K562 (cell line): ENCODE measurements around the gene CARMIL1. TPM values are rescaled to one million over a fixed set of nuclear protein-coding genes. Genes with fewer than 3 reads are reported as not detected.

Experiments
- ATAC-seq: fragments of 200-7000 bp; cut with Tn5 transposase; 3 replicates; pipeline ENCODE4 v1.9.1; 2020; ENCODE audit warnings: moderate library complexity
- BruUV-seq: library from RNA; stranded (reverse); fragments of 400-500 nt; replicated peaks from 2 replicates; lab custom pipeline; 2021; lab: Mats Ljungman, UMichigan
- CTCF ChIA-PET: fragments of 300-600 bp; formaldehyde crosslinking; extraction: SDS; loops from one replicate; lab custom pipeline; 2021; ENCODE audit warnings: low intra/inter-chr PET ratio; lab: Yijun Ruan, JAX
- POLR2A ChIA-PET: fragments of 300-600, 350-650 bp; sonication (Branson Sonifier 250); formaldehyde crosslinking; extraction: SDS; loops from one replicate; lab custom pipeline; 2021; ENCODE audit warnings: antibody characterized with exemption, inconsistent platforms; lab: Yijun Ruan, JAX
- DNase-seq, 4 experiments: peaks; one replicate each; pipeline versions ENCODE4 v3.0.0 to v3.0.0-alpha.2; 2011 to 2018; ENCODE audit warnings: low spot score in 3 of 4, mixed read lengths in 3 of 4; ENCODE audit errors: extremely low read depth in 1 of 4
- FAIRE-seq: peaks from 2 replicates; lab custom pipeline; 2011; peaks lifted over from hg19 to GRCh38; lab: Jason Lieb, UNC
- H2AFZ ChIP-seq: 2 replicates; pipeline ENCODE4 v1.6.0; 2011; ENCODE audit warnings: low read depth, low read length, control low read depth, inconsistent platforms
- H3K27ac ChIP-seq: fragments of 200-600 bp; 3 replicates; pipeline ENCODE4 v1.8.0; 2011; ENCODE audit warnings: low read depth, mild to moderate bottlenecking, control low read depth, inconsistent platforms, low read length, moderate library complexity, mixed read lengths; ENCODE audit errors: extremely low read depth
- H3K27me3 ChIP-seq, 2 experiments: fragments of 300-600 bp in 1 of 2; 2 replicates in 1 of 2; 3 replicates in 1 of 2; pipeline versions ENCODE4 v1.6.0 to v1.8.0; 2011; ENCODE audit warnings: inconsistent platforms in 2 of 2, low read length in 2 of 2, mild to moderate bottlenecking in 1 of 2, mixed read lengths in 1 of 2, moderate library complexity in 1 of 2; ENCODE audit not compliant: control insufficient read depth in 2 of 2, insufficient read depth in 2 of 2
- H3K36me3 ChIP-seq: fragments of 300-600 bp; 3 replicates; pipeline ENCODE4 v1.8.0; 2011; ENCODE audit warnings: mild to moderate bottlenecking, low read length, inconsistent platforms; ENCODE audit not compliant: control insufficient read depth, insufficient read depth
- H3K4me1 ChIP-seq, 2 experiments: fragments of 200-600 bp in 1 of 2; replicated peaks in 1 of 2; 2 replicates in 1 of 2; 3 replicates in 1 of 2; pipeline versions ENCODE4 v1.5.1 to v1.8.0; 2011; ENCODE audit warnings: inconsistent platforms in 2 of 2, low read length in 2 of 2, mild to moderate bottlenecking in 1 of 2, mixed read lengths in 1 of 2, moderate library complexity in 1 of 2; ENCODE audit not compliant: control insufficient read depth in 2 of 2, insufficient read depth in 2 of 2
- H3K4me2 ChIP-seq: 2 replicates; pipeline ENCODE4 v1.6.1; 2011; ENCODE audit warnings: low read length, control low read depth, inconsistent platforms, mixed read lengths; ENCODE audit not compliant: insufficient read depth
- H3K4me3 ChIP-seq: fragments of 200-600 bp; sonication (generic), shearing (Covaris generic); 2 replicates; pipeline ENCODE4 v1.5.1; 2016; ENCODE audit warnings: control low read depth, inconsistent platforms
- H3K79me2 ChIP-seq: fragments of 200-600 bp; 3 replicates; pipeline ENCODE4 v1.8.0; 2011; ENCODE audit warnings: low read length, inconsistent platforms; ENCODE audit not compliant: control insufficient read depth, insufficient read depth
- H3K9ac ChIP-seq, 2 experiments: 2 replicates each; pipeline versions ENCODE4 v1.6.0 to v1.6.1; 2011; ENCODE audit warnings: low read depth in 2 of 2, low read length in 2 of 2, control low read depth in 1 of 2, inconsistent platforms in 1 of 2, mild to moderate bottlenecking in 1 of 2, mixed read lengths in 1 of 2; ENCODE audit not compliant: insufficient read depth in 1 of 2
- H3K9me1 ChIP-seq: one replicate; pipeline ENCODE4 v1.6.0; 2011; ENCODE audit warnings: inconsistent platforms, mild to moderate bottlenecking, low read length, moderate library complexity; ENCODE audit not compliant: control insufficient read depth, insufficient read depth
- H3K9me3 ChIP-seq: replicated peaks from 2 replicates; pipeline ENCODE4 v1.5.1; 2011; ENCODE audit warnings: low read depth, low read length, inconsistent platforms; ENCODE audit not compliant: control insufficient read depth, insufficient read depth
- H4K20me1 ChIP-seq: replicated peaks from 2 replicates; pipeline ENCODE4 v1.6.1; 2011; ENCODE audit warnings: low read length, inconsistent platforms, mixed read lengths; ENCODE audit not compliant: control insufficient read depth, insufficient read depth
- BRD9 ChIP-seq: fragments of 450-650 bp; IDR thresholded peaks from 2 replicates; pipeline ENCODE4 v1.6.1; 2018; ENCODE audit warnings: low read depth; ENCODE audit not compliant: partially characterized antibody
- GATAD2B ChIP-seq: fragments of 450-650 bp; IDR thresholded peaks from 2 replicates; pipeline ENCODE4 v1.6.1; 2017; ENCODE audit warnings: mild to moderate bottlenecking, borderline replicate concordance
- KLF13 ChIP-seq: fragments of 450-650 bp; IDR thresholded peaks from 2 replicates; pipeline ENCODE4 v1.6.1; 2016; ENCODE audit warnings: missing genetic modification characterization, low read depth, mild to moderate bottlenecking, missing compliant biosample characterization, moderate library complexity, borderline replicate concordance
- NFE2L1 ChIP-seq: fragments of 450-650 bp; IDR thresholded peaks from 2 replicates; pipeline ENCODE4 v1.6.1; 2016; ENCODE audit warnings: missing genetic modification characterization, low read depth, mild to moderate bottlenecking, missing compliant biosample characterization, moderate library complexity, borderline replicate concordance
- SMAD3 ChIP-seq: fragments of 450-650 bp; formaldehyde crosslinking; conservative IDR thresholded peaks from 2 replicates; pipeline ENCODE4 v1.4.0; 2020; ENCODE audit warnings: mild to moderate bottlenecking
- STAT5B ChIP-seq: fragments of 250-450 bp; sonication (Bioruptor Pico); IDR thresholded peaks from 2 replicates; pipeline ENCODE4 v1.8.0; 2021; ENCODE audit warnings: mild to moderate bottlenecking, inconsistent platforms
- TAF7 ChIP-seq: fragments of 450-650 bp; IDR thresholded peaks from 2 replicates; pipeline ENCODE4 v1.6.1; 2016; ENCODE audit warnings: missing genetic modification characterization, missing compliant biosample characterization
- ZNF232 ChIP-seq: sonication (generic); formaldehyde crosslinking; IDR thresholded peaks from 2 replicates; pipeline ENCODE4 v1.8.0; 2022; ENCODE audit warnings: mild to moderate bottlenecking, missing genetic modification reagents
- WGBS: fragments of 100-300 bp; shearing (Covaris generic); methylation state at CpG from one replicate; pipeline ENCODE4 v1.1.6; 2016; ENCODE audit warnings: low coverage, mixed read lengths; ENCODE audit not compliant: insufficient coverage; ENCODE audit errors: missing lambda C conversion rate; 5-methylcytosine and 5-hydroxymethylcytosine counted together
- in situ Hi-C: fragments of 300-500 bp; cut with MboI; formaldehyde crosslinking; loops from 4 replicates; pipeline ENCODE4 v1.15.0; 2018; ENCODE audit warnings: inconsistent platforms, mixed read lengths
- intact Hi-C: fragments of 100-400 bp; cut with micrococcal nuclease; formaldehyde crosslinking; loops from 2 replicates; pipeline ENCODE4 v1.14.2; 2022
- polyA plus RNA-seq, 8 experiments: library from polyadenylated mRNA; depleted of rRNA in 4 of 8; stranded (reverse) in 5 of 8; unstranded in 3 of 8; fragments of >200 nt; fragmentation: Nextera tagmentation in 2 of 8; fragmentation: Illumina TruSeq in 1 of 8; extraction: Ambion mirVana in 2 of 8; extraction: Trizol in 1 of 8; gene quantifications; 2 replicates each; pipeline versions ENCODE4 v1.2.1 to v1.2.3, GENCODE V29; 2011 to 2014; ENCODE audit warnings: inconsistent platforms in 1 of 8, missing spikeins in 1 of 8
- total RNA-seq, 7 experiments: library from RNA; depleted of rRNA in 6 of 7; stranded (reverse); fragments of >200 nt in 6 of 7; fragmentation: Illumina TruSeq in 2 of 7; extraction: Trizol in 2 of 7; gene quantifications; 2 replicates each; pipeline versions ENCODE4 v1.2.1 to v1.2.3, GENCODE V29; 2011 to 2021; ENCODE audit warnings: low replicate concordance in 1 of 7
- TF ChIP-seq, protein P1 (sequence below): fragments of 250-450 bp; sonication (Bioruptor Pico); IDR thresholded peaks from 2 replicates; pipeline ENCODE4 v1.8.0; 2021; ENCODE audit warnings: moderate library complexity, mild to moderate bottlenecking, inconsistent platforms
- TF ChIP-seq, protein P2 (sequence below): fragments of 450-650 bp; IDR thresholded peaks from 2 replicates; pipeline ENCODE4 v1.6.1; 2017; ENCODE audit warnings: antibody characterized with exemption
- TF ChIP-seq, protein P3 (sequence below): IDR thresholded peaks from 2 replicates; pipeline ENCODE4 v1.6.1; 2011; ENCODE audit warnings: borderline replicate concordance, low read depth, mild to moderate bottlenecking, moderate library complexity, low read length; ENCODE audit not compliant: insufficient read depth, poor library complexity, severe bottlenecking
- TF ChIP-seq, protein P4 (sequence below): fragments of 450-650 bp; formaldehyde crosslinking; conservative IDR thresholded peaks from 2 replicates; pipeline ENCODE4 v1.4.0; 2022; ENCODE audit warnings: mild to moderate bottlenecking, missing genetic modification characterization
- TF ChIP-seq, protein P5 (sequence below): fragments of 450-650 bp; conservative IDR thresholded peaks from 2 replicates; pipeline ENCODE4 v1.6.1; 2016; ENCODE audit warnings: missing genetic modification characterization, low read depth, mild to moderate bottlenecking, control low read depth, missing compliant biosample characterization

The CARMIL1 gene
- total and polyA plus RNA-seq, 9 of the 15 experiments (the other 6 are each of a cell fraction or from before 2014, with no cell fraction given), result 0.04 to 0.32 (median 0.10) TPM; not detected in 1

- POLR2A ChIA-PET, result interaction anchor here (1.0 kb wide), 1 partner anchor 10 kb away, joined by 3 read pairs; no protein-coding TSS in a partner anchor
- TF ChIP-seq GATAD2B, result no peak
- TF ChIP-seq, protein P1, sequence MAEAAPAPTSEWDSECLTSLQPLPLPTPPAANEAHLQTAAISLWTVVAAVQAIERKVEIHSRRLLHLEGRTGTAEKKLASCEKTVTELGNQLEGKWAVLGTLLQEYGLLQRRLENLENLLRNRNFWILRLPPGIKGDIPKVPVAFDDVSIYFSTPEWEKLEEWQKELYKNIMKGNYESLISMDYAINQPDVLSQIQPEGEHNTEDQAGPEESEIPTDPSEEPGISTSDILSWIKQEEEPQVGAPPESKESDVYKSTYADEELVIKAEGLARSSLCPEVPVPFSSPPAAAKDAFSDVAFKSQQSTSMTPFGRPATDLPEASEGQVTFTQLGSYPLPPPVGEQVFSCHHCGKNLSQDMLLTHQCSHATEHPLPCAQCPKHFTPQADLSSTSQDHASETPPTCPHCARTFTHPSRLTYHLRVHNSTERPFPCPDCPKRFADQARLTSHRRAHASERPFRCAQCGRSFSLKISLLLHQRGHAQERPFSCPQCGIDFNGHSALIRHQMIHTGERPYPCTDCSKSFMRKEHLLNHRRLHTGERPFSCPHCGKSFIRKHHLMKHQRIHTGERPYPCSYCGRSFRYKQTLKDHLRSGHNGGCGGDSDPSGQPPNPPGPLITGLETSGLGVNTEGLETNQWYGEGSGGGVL (CRISPR knock-in tag), result no peak
- TF ChIP-seq NFE2L1 (tag), result no peak
- no peak for TF ChIP-seq TAF7
- TF ChIP-seq, protein P2, sequence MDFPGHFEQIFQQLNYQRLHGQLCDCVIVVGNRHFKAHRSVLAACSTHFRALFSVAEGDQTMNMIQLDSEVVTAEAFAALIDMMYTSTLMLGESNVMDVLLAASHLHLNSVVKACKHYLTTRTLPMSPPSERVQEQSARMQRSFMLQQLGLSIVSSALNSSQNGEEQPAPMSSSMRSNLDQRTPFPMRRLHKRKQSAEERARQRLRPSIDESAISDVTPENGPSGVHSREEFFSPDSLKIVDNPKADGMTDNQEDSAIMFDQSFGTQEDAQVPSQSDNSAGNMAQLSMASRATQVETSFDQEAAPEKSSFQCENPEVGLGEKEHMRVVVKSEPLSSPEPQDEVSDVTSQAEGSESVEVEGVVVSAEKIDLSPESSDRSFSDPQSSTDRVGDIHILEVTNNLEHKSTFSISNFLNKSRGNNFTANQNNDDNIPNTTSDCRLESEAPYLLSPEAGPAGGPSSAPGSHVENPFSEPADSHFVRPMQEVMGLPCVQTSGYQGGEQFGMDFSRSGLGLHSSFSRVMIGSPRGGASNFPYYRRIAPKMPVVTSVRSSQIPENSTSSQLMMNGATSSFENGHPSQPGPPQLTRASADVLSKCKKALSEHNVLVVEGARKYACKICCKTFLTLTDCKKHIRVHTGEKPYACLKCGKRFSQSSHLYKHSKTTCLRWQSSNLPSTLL, result no peak
- TF ChIP-seq SMAD3 (CRISPR knock-in tag), result no peak
- TF ChIP-seq, protein P3, sequence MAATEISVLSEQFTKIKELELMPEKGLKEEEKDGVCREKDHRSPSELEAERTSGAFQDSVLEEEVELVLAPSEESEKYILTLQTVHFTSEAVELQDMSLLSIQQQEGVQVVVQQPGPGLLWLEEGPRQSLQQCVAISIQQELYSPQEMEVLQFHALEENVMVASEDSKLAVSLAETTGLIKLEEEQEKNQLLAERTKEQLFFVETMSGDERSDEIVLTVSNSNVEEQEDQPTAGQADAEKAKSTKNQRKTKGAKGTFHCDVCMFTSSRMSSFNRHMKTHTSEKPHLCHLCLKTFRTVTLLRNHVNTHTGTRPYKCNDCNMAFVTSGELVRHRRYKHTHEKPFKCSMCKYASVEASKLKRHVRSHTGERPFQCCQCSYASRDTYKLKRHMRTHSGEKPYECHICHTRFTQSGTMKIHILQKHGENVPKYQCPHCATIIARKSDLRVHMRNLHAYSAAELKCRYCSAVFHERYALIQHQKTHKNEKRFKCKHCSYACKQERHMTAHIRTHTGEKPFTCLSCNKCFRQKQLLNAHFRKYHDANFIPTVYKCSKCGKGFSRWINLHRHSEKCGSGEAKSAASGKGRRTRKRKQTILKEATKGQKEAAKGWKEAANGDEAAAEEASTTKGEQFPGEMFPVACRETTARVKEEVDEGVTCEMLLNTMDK, result no peak
- TF ChIP-seq KLF13 (tag), result no peak
- TF ChIP-seq BRD9, result no peak
- TF ChIP-seq STAT5B (CRISPR knock-in tag), result no peak
- TF ChIP-seq, protein P4, sequence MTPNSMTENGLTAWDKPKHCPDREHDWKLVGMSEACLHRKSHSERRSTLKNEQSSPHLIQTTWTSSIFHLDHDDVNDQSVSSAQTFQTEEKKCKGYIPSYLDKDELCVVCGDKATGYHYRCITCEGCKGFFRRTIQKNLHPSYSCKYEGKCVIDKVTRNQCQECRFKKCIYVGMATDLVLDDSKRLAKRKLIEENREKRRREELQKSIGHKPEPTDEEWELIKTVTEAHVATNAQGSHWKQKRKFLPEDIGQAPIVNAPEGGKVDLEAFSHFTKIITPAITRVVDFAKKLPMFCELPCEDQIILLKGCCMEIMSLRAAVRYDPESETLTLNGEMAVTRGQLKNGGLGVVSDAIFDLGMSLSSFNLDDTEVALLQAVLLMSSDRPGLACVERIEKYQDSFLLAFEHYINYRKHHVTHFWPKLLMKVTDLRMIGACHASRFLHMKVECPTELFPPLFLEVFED (CRISPR knock-in tag), result no peak
- TF ChIP-seq, protein P5, sequence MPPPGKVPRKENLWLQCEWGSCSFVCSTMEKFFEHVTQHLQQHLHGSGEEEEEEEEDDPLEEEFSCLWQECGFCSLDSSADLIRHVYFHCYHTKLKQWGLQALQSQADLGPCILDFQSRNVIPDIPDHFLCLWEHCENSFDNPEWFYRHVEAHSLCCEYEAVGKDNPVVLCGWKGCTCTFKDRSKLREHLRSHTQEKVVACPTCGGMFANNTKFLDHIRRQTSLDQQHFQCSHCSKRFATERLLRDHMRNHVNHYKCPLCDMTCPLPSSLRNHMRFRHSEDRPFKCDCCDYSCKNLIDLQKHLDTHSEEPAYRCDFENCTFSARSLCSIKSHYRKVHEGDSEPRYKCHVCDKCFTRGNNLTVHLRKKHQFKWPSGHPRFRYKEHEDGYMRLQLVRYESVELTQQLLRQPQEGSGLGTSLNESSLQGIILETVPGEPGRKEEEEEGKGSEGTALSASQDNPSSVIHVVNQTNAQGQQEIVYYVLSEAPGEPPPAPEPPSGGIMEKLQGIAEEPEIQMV (tag), result no peak
- TF ChIP-seq ZNF232 (CRISPR knock-in tag), result no peak
Observed at GRCh38 chr6:25403150-25403549, 124.0 kb downstream of the CARMIL1 start.

More at GRCh38 chr6:25403150-25403549, 124.0 kb downstream of the CARMIL1 start:
- no peak overlapping the region for H2AFZ ChIP-seq
- H3K27ac ChIP-seq, result no peak overlapping the region
- CTCF ChIA-PET, result no interaction called here
- ATAC-seq (no peak), FAIRE-seq (no peak), DNase-seq (no peak)
- no peaks in the 10 kb centered on the region for H3K9me3 ChIP-seq
- no peaks in the 10 kb centered on the region for H3K4me1 ChIP-seq
- H3K9ac ChIP-seq, result no peak overlapping the region
- no TSS peak for BruUV-seq
- H3K4me3 ChIP-seq, result no peak overlapping the region
- H4K20me1 ChIP-seq, result no peaks in the 10 kb centered on the region
- no peaks in the 10 kb centered on the region for H3K9me1 ChIP-seq
- H3K4me2 ChIP-seq, result no peak overlapping the region
- no peaks in the 10 kb centered on the region for H3K79me2 ChIP-seq
- 0% methylated on average over 2 of the region's 2 CpGs for WGBS
- H3K27me3 ChIP-seq, result 0 out of 5 replicates have a peak, but pooled peaks cover 0 to 3% of the 10 kb centered on the region in 2 experiments
- H3K36me3 ChIP-seq, result no peaks in the 10 kb centered on the region
- in situ Hi-C loops (no loop called here), intact Hi-C loops (no loop called here)
